Cortex of kidney (tissue), 1 donor: ENCODE results near the gene B3GALT5.
"Not testable (repeated sequence)": the region's sequence is repeated elsewhere in the genome, so short reads cannot be mapped to it uniquely, and the experiment has no call there.

Experiments
- DNase-seq: peaks from one replicate; lab custom pipeline; 2025; lab: John Stamatoyannopoulos, UW

Gene B3GALT5

GRCh38 chr21:39612233-39613040 lies at the start of gene B3GALT5:
B3GALT5 (plus strand) TSS chr21:39612940; CDS start chr21:39660560, 47,620 bp downstream.
- DNase-seq, result no peak

GRCh38 chr21:39564200-39564599 lies 48.5 kb upstream of the B3GALT5 start:
- no peak for DNase-seq

- no peak for DNase-seq
Measured at GRCh38 chr21:39567180-39567972, 45.4 kb upstream of the B3GALT5 start.

- DNase-seq, result no peak
Measured at GRCh38 chr21:39568361-39568760, 44.4 kb upstream of the B3GALT5 start.

- no peak for DNase-seq
Measured at GRCh38 chr21:39575775-39576174, 37.0 kb upstream of the B3GALT5 start.

GRCh38 chr21:39576518-39577128 lies 36.1 kb upstream of the B3GALT5 start:
- no peak for DNase-seq

- no peak for DNase-seq
Measured at GRCh38 chr21:39579734-39580332, 32.9 kb upstream of the B3GALT5 start.

- DNase-seq, result no peak
Measured at GRCh38 chr21:39580744-39581143, 32.0 kb upstream of the B3GALT5 start.

- DNase-seq, result no peak
Measured at GRCh38 chr21:39581414-39581813, 31.3 kb upstream of the B3GALT5 start.

- no peak for DNase-seq
Measured at GRCh38 chr21:39582749-39583148, 30.0 kb upstream of the B3GALT5 start.

GRCh38 chr21:39583586-39583985 lies 29.2 kb upstream of the B3GALT5 start:
- not testable (repeated sequence) for DNase-seq

GRCh38 chr21:39587376-39587775 lies 25.4 kb upstream of the B3GALT5 start:
- DNase-seq, result no peak

- DNase-seq, result no peak
Measured at GRCh38 chr21:39588884-39589283, 23.9 kb upstream of the B3GALT5 start.

GRCh38 chr21:39593522-39593921 lies 19.2 kb upstream of the B3GALT5 start:
- DNase-seq, result no peak

- no peak for DNase-seq
Measured at GRCh38 chr21:39595465-39595864, 17.3 kb upstream of the B3GALT5 start.

GRCh38 chr21:39597595-39597994 lies 15.1 kb upstream of the B3GALT5 start:
- no peak for DNase-seq

- DNase-seq, result no peak
Measured at GRCh38 chr21:39599191-39599970, 13.4 kb upstream of the B3GALT5 start.

- no peak for DNase-seq
Measured at GRCh38 chr21:39601187-39601928, 11.4 kb upstream of the B3GALT5 start.

GRCh38 chr21:39602076-39602689 lies 10.6 kb upstream of the B3GALT5 start:
- DNase-seq, result no peak

- DNase-seq, result no peak
Measured at GRCh38 chr21:39602793-39603192, 9.9 kb upstream of the B3GALT5 start.
